ENCODE data around the gene RASIP1. TPM values are rescaled to one million over a fixed set of nuclear protein-coding genes. Genes with fewer than 3 reads are reported as not detected.

The RASIP1 gene
- total RNA-seq, 1 donor from 2014 or later = 0.07 TPM

- Mint-ChIP-seq H3K27me3 (peaks cover 4% of the 10 kb centered on the region), H3K9me3 (no peaks in the 10 kb centered on the region), H3K4me1 (peaks cover 20% of the 10 kb centered on the region), H3K4me3 (no peak overlapping the region), H3K27ac (no peak overlapping the region), H3K36me3 (ENCODE audit: low read depth) (no peaks in the 10 kb centered on the region)
- ChIA-PET CTCF (no interaction called here), POLR2A (interaction anchor here (2.1 kb wide), 1 partner anchor 16 kb away, joined by 8 read pairs; no protein-coding TSS in a partner anchor)
- no peak for ATAC-seq (ENCODE audit: low read depth)
- intact Hi-C loops (cut with micrococcal nuclease) = no loop called here
- no peak for DNase-seq
- TF ChIP-seq CTCF (IDR thresholded peaks at IDR 0.05) = no peak
Observed at GRCh38 chr19:48737360-48737998, 2.9 kb downstream of the RASIP1 start.

GRCh38 chr19:48735031-48735615 is 5.3 kb downstream of the RASIP1 start:
- H3K36me3 Mint-ChIP-seq (ENCODE audit: low read depth) = no peaks in the 10 kb centered on the region
- ATAC-seq (ENCODE audit: low read depth) (no peak), DNase-seq (no peak)
- TF ChIP-seq CTCF (IDR thresholded peaks at IDR 0.05) = no peak
- H3K27me3 Mint-ChIP-seq = peaks cover 4% of the 10 kb centered on the region
- peaks cover 10% of the 10 kb centered on the region for H3K4me1 Mint-ChIP-seq
- intact Hi-C loops (cut with micrococcal nuclease) = no loop called here
- ChIA-PET POLR2A (no interaction called here), CTCF (no interaction called here)
- H3K27ac Mint-ChIP-seq = no peak overlapping the region
- H3K9me3 Mint-ChIP-seq = no peaks in the 10 kb centered on the region
- H3K4me3 Mint-ChIP-seq = no peak overlapping the region

- Mint-ChIP-seq H3K4me3 (no peak overlapping the region), H3K27ac (no peak overlapping the region), H3K4me1 (peaks cover 7% of the 10 kb centered on the region), H3K9me3 (no peaks in the 10 kb centered on the region), H3K27me3 (no peaks in the 10 kb centered on the region), H3K36me3 (ENCODE audit: low read depth) (no peaks in the 10 kb centered on the region)
- POLR2A ChIA-PET = no interaction called here
- CTCF ChIA-PET = no interaction called here
- no peak for TF ChIP-seq CTCF (IDR thresholded peaks at IDR 0.05)
- ATAC-seq (ENCODE audit: low read depth) (no peak), DNase-seq (no peak)
- intact Hi-C loops (cut with micrococcal nuclease) = no loop called here
Observed at GRCh38 chr19:48734625-48735024, 5.8 kb downstream of the RASIP1 start.

GRCh38 chr19:48731452-48731851 is 9.0 kb downstream of the RASIP1 start:
- no peak for TF ChIP-seq CTCF (IDR thresholded peaks at IDR 0.05)
- intact Hi-C loops (cut with micrococcal nuclease) = no loop called here
- DNase-seq = no peak
- ATAC-seq (ENCODE audit: low read depth) = no peak
- ChIA-PET POLR2A (interaction anchor here (0.6 kb wide), 1 partner anchor 56 kb away, joined by 3 read pairs; no protein-coding TSS in a partner anchor), CTCF (no interaction called here)
- no peak overlapping the region for H3K4me3 Mint-ChIP-seq
- H3K27ac Mint-ChIP-seq = no peak overlapping the region
- H3K4me1 Mint-ChIP-seq = peaks cover 7% of the 10 kb centered on the region
- peaks cover 3% of the 10 kb centered on the region for H3K36me3 Mint-ChIP-seq (ENCODE audit: low read depth)
- H3K27me3 Mint-ChIP-seq = no peaks in the 10 kb centered on the region
- peaks cover 4% of the 10 kb centered on the region for H3K9me3 Mint-ChIP-seq

GRCh38 chr19:48728911-48729664 is 11.3 kb downstream of the RASIP1 start:
- Mint-ChIP-seq H3K27ac (no peak overlapping the region), H3K36me3 (ENCODE audit: low read depth) (peaks cover 8% of the 10 kb centered on the region), H3K9me3 (peaks cover 13% of the 10 kb centered on the region), H3K4me3 (no peak overlapping the region), H3K27me3 (no peaks in the 10 kb centered on the region), H3K4me1 (peaks cover 21% of the 10 kb centered on the region)
- ChIA-PET POLR2A (no interaction called here), CTCF (no interaction called here)
- TF ChIP-seq CTCF (IDR thresholded peaks at IDR 0.05) = no peak
- intact Hi-C loops (cut with micrococcal nuclease) = loop anchor here (10.0 kb wide), 1 partner anchor 726 kb away; the partner anchor contains the start of genes ALDH16A1 and PIH1D1
- no peak for ATAC-seq (ENCODE audit: low read depth)
- no peak for DNase-seq

Measured in activated B cell treated with CpG ODN at 0.5 μM for 24 hours (primary cell).